ENCODE results near the gene CTNNA3.

- TF ChIP-seq, protein P1, sequence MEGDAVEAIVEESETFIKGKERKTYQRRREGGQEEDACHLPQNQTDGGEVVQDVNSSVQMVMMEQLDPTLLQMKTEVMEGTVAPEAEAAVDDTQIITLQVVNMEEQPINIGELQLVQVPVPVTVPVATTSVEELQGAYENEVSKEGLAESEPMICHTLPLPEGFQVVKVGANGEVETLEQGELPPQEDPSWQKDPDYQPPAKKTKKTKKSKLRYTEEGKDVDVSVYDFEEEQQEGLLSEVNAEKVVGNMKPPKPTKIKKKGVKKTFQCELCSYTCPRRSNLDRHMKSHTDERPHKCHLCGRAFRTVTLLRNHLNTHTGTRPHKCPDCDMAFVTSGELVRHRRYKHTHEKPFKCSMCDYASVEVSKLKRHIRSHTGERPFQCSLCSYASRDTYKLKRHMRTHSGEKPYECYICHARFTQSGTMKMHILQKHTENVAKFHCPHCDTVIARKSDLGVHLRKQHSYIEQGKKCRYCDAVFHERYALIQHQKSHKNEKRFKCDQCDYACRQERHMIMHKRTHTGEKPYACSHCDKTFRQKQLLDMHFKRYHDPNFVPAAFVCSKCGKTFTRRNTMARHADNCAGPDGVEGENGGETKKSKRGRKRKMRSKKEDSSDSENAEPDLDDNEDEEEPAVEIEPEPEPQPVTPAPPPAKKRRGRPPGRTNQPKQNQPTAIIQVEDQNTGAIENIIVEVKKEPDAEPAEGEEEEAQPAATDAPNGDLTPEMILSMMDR (IDR thresholded peaks at IDR 0.05): no peak
- no peak for TF ChIP-seq POLR2A (IDR thresholded peaks at IDR 0.05)
Measured at GRCh38 chr10:66294538-66294937, 1401.5 kb downstream of the CTNNA3 start.

Measured in testis (tissue), 2 donors.